Endothelial cell of umbilical vein (primary cell): ENCODE measurements around the gene CYP2C18.

ENCODE experiments used
- CTCF ChIP-seq, 2 donors: IDR thresholded peaks; 1 replicate in 1 of 2; 2 replicates in 1 of 2; pipeline ENCODE4 v1.5.1; 2011; ENCODE audit warnings: low read length in 2 of 2, mild to moderate bottlenecking in 2 of 2, moderate library complexity in 2 of 2, control low read depth in 1 of 2, inconsistent platforms in 1 of 2, low read depth in 1 of 2; ENCODE audit not compliant: insufficient read depth in 1 of 2; ENCODE audit errors: extremely low read depth in 1 of 2
- POLR2AphosphoS5 ChIP-seq: IDR thresholded peaks from 2 replicates; pipeline ENCODE4 v1.6.1; 2012; ENCODE audit warnings: low read depth, mild to moderate bottlenecking, control low read depth, low read length, moderate library complexity; ENCODE audit not compliant: insufficient read depth

- TF ChIP-seq POLR2AphosphoS5: no peak
- TF ChIP-seq CTCF (IDR thresholded peaks at IDR 0.05; ENCODE audit: extremely low read depth in 1 of 2, insufficient read depth in 1 of 2, low read depth in 1 of 2, low read length in 2 of 2): no peak
Observed at GRCh38 chr10:94676496-94676895, 7.0 kb upstream of the CYP2C18 start.
